HT1080 (cell line): ENCODE measurements around the gene FSTL3. TPM values are rescaled to one million over a fixed set of nuclear protein-coding genes. Genes with fewer than 3 reads are reported as not detected.

Source experiments
- DNase-seq: peaks from one replicate; pipeline ENCODE4 v3.0.0-alpha.2; 2015; ENCODE audit warnings: low read depth
- total RNA-seq: library from RNA; depleted of rRNA; stranded (reverse); fragments of >200 nt; shearing (Covaris generic); gene quantifications from 2 replicates; pipeline ENCODE4 v1.2.3, GENCODE V29; 2014; rRNA removed

The FSTL3 gene
- total RNA-seq, 1 experiment from 2014 or later, result 19.7 TPM

- no peak for DNase-seq
These were observed 56.2 kb downstream of the FSTL3 start for GRCh38 chr19:732148-733069.

Other genes with a start within 250 kb of the FSTL3 start
- 0.03 TPM in 1 of 2 replicates, not detected in the other for gene SHC2, start 215.4 kb upstream of the FSTL3 start, total RNA-seq
- gene MADCAM1, start 179.9 kb upstream of the FSTL3 start, total RNA-seq, result not detected in 2 replicates
- gene TPGS1, start 168.9 kb upstream of the FSTL3 start, total RNA-seq, result 40.7 and 48.2 TPM in 2 replicates
- 107 and 110 TPM in 2 replicates for gene CDC34, start 144.6 kb upstream of the FSTL3 start, total RNA-seq
- gene GZMM, start 132.3 kb upstream of the FSTL3 start, total RNA-seq, result not detected in 2 replicates
- gene BSG, start 103.8 kb upstream of the FSTL3 start, total RNA-seq, result 475 and 545 TPM in 2 replicates
- 0.27 and 0.37 TPM in 2 replicates for gene HCN2, start 86.5 kb upstream of the FSTL3 start, total RNA-seq
- 86.9 and 100 TPM in 2 replicates for gene POLRMT, start 42.9 kb upstream of the FSTL3 start, total RNA-seq
- gene FGF22, start 36.5 kb upstream of the FSTL3 start, total RNA-seq, result not detected in 2 replicates
- gene RNF126, start 13.2 kb upstream of the FSTL3 start, total RNA-seq, result 86.5 and 130 TPM in 2 replicates
- gene PRSS57, start 19.1 kb downstream of the FSTL3 start, total RNA-seq, result not detected in 2 replicates
- not detected in 2 replicates for gene PALM, start 32.5 kb downstream of the FSTL3 start, total RNA-seq
- gene MISP, start 74.7 kb downstream of the FSTL3 start, total RNA-seq, result 0.02 and 0.13 TPM in 2 replicates
- gene PTBP1, start 121.1 kb downstream of the FSTL3 start, total RNA-seq, result 276 and 447 TPM in 2 replicates
- gene PLPPR3, start 145.6 kb downstream of the FSTL3 start, total RNA-seq, result 0.30 TPM in 1 of 2 replicates, not detected in the other
- gene AZU1, start 151.4 kb downstream of the FSTL3 start, total RNA-seq, result not detected in 2 replicates
- gene PRTN3, start 164.6 kb downstream of the FSTL3 start, total RNA-seq, result not detected in 2 replicates
- not detected in 2 replicates for gene ELANE, start 175.9 kb downstream of the FSTL3 start, total RNA-seq
- not detected in 2 replicates for gene CFD, start 183.3 kb downstream of the FSTL3 start, total RNA-seq
- 18.1 and 20.8 TPM in 2 replicates for gene MED16, start 216.8 kb downstream of the FSTL3 start, total RNA-seq
- gene RNU6-9, start 217.1 kb downstream of the FSTL3 start, total RNA-seq, result not detected in 2 replicates
- 32.2 and 42.2 TPM in 2 replicates for gene R3HDM4, start 236.8 kb downstream of the FSTL3 start, total RNA-seq
- gene KISS1R, start 240.9 kb downstream of the FSTL3 start, total RNA-seq, result not detected in 2 replicates
- gene ARID3A, start 249.6 kb downstream of the FSTL3 start, total RNA-seq, result 4.3 and 8.0 TPM in 2 replicates